Measurements from ENCODE around the gene OR2T4.

DNA sequence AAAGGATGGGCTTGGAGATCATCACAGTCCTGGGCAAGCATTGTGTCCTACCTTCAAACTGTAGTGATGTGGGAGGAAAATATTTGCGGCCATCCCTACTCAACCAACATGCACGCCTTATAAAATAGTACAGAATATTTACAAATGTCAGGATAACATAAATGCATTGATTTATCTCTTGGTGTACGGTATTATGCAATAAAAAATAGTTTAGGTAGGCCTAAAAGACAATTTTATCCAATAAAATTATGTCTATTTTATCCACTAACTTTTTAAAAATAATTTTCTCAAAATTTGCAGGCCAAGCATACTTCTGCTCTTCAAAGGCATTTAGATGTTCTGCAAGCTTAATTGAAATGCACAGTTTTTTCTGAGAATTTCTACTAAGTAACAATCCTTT lies 41.3 kb downstream of the OR2T4 start, which contains the start of gene OR2T1:
- no peak for TF ChIP-seq POLR2A (IDR thresholded peaks at IDR 0.05)
- no peak for TF ChIP-seq EP300 (IDR thresholded peaks at IDR 0.05)
- TF ChIP-seq, protein P1, sequence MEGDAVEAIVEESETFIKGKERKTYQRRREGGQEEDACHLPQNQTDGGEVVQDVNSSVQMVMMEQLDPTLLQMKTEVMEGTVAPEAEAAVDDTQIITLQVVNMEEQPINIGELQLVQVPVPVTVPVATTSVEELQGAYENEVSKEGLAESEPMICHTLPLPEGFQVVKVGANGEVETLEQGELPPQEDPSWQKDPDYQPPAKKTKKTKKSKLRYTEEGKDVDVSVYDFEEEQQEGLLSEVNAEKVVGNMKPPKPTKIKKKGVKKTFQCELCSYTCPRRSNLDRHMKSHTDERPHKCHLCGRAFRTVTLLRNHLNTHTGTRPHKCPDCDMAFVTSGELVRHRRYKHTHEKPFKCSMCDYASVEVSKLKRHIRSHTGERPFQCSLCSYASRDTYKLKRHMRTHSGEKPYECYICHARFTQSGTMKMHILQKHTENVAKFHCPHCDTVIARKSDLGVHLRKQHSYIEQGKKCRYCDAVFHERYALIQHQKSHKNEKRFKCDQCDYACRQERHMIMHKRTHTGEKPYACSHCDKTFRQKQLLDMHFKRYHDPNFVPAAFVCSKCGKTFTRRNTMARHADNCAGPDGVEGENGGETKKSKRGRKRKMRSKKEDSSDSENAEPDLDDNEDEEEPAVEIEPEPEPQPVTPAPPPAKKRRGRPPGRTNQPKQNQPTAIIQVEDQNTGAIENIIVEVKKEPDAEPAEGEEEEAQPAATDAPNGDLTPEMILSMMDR (IDR thresholded peaks at IDR 0.05), result no peak
